ENCODE measurements around the gene SLC15A5. TPM values are rescaled to one million over a fixed set of nuclear protein-coding genes. Genes with fewer than 3 reads are reported as not detected.
A peak's percentile ranks its signal among the peaks of the same experiment; 100 is the strongest.

The SLC15A5 gene
- total RNA-seq, 1 donor from 2014 or later = not detected

DNA sequence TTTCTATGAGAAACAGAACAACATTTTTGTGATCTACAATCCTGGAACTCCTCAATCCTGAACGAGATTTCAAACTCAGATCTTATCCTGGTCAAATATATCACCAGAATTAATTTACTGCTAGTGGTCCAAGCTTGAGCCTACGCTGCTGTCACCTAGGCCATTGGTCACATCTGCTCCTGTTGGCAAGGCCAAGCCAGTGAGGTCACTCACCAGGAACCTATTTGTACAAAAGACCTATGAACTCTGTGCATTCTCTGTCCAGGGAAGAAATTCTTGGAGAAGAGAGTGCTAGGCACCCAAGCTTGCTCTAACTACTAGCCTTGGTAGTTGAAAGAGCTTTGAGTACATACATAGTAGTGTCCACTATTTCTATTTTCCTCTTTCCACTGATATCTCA, 106.1 kb downstream of the SLC15A5 start:
- no peaks in the 10 kb centered on the region for H3K4me1 Mint-ChIP-seq

DNA sequence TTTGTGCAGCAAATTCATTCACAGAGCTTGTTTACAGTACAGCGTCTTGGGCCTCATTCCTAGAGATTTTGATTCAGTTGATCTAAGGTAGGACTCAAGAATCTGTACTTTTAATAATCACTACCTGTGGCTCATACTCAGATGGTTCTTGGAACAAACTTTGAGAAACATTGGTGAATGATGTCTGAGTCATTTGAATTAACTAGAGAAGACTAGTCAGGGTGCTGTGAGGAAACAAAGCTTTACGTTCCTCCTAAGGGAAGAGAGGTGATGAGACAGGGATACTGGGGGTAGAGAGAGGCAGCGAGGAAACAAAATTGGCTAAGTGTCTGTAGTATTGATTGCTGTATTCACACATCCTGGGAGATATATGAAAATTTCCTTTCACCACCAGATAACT, 109.4 kb downstream of the SLC15A5 start:
- Mint-ChIP-seq H3K9me3 (peaks cover 3% of the 10 kb centered on the region), H3K36me3 (ENCODE audit: low read depth) (no peaks in the 10 kb centered on the region), H3K27ac (ENCODE audit: unreplicated experiment) (peak overlapping the region; percentile 6), H3K4me1 (no peaks in the 10 kb centered on the region), H3K4me3 (no peak overlapping the region), H3K27me3 (ENCODE audit: low read depth) (no peaks in the 10 kb centered on the region)
- TF ChIP-seq CTCF (conservative IDR thresholded peaks at IDR 0.05) = no peak
- DNase-seq (ENCODE audit: low read depth, low spot score) = no peak

More for the DNA sequence above, 106.1 kb downstream of the SLC15A5 start:
- TF ChIP-seq CTCF (conservative IDR thresholded peaks at IDR 0.05) = no peak
- Mint-ChIP-seq H3K27ac (ENCODE audit: unreplicated experiment) (no peak overlapping the region), H3K4me3 (no peak overlapping the region), H3K36me3 (ENCODE audit: low read depth) (no peaks in the 10 kb centered on the region), H3K9me3 (peaks cover 3% of the 10 kb centered on the region), H3K27me3 (ENCODE audit: low read depth) (no peaks in the 10 kb centered on the region)
- no peak for DNase-seq (ENCODE audit: low read depth, low spot score)

GRCh38 chr12:16166563-16167470, 110.7 kb downstream of the SLC15A5 start:
- H3K36me3 Mint-ChIP-seq (ENCODE audit: low read depth) = no peaks in the 10 kb centered on the region
- peaks cover 3% of the 10 kb centered on the region for H3K9me3 Mint-ChIP-seq
- no peak for TF ChIP-seq CTCF (conservative IDR thresholded peaks at IDR 0.05)
- no peak for DNase-seq (ENCODE audit: low read depth, low spot score)
- no peak overlapping the region for H3K27ac Mint-ChIP-seq (ENCODE audit: unreplicated experiment)
- H3K4me1 Mint-ChIP-seq = no peaks in the 10 kb centered on the region
- no peak overlapping the region for H3K4me3 Mint-ChIP-seq
- no peaks in the 10 kb centered on the region for H3K27me3 Mint-ChIP-seq (ENCODE audit: low read depth)

DNA sequence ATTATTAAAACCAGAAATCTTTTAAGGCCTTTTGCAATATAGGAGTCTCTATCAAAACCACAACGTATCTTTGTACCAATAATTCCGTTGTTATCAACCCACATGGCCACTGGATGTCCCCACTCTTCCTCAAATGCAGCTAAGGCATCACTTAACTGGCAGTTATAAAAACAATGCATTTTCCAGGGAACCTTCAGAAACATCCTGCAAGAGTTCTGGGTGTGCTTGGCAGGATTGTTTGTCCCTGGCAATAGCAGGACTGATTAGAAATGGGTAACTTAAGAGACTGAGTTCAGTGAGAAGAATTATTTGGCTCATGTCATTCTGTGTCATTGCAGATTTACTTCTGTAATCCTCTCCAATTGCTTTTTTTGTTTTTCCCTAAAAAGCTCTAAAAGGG, 112.0 kb downstream of the SLC15A5 start:
- Mint-ChIP-seq H3K27me3 (ENCODE audit: low read depth) (no peaks in the 10 kb centered on the region), H3K4me3 (no peak overlapping the region), H3K9me3 (peaks cover 3% of the 10 kb centered on the region), H3K36me3 (ENCODE audit: low read depth) (no peaks in the 10 kb centered on the region), H3K4me1 (no peaks in the 10 kb centered on the region), H3K27ac (ENCODE audit: unreplicated experiment) (no peak overlapping the region)
- peak; percentile 84 for TF ChIP-seq CTCF (conservative IDR thresholded peaks at IDR 0.05)
- DNase-seq (ENCODE audit: low read depth, low spot score) = peak; percentile 22

- no peak for DNase-seq (ENCODE audit: low read depth, low spot score)
- no peak for TF ChIP-seq CTCF (conservative IDR thresholded peaks at IDR 0.05)
- Mint-ChIP-seq H3K4me1 (no peaks in the 10 kb centered on the region), H3K9me3 (peaks cover 3% of the 10 kb centered on the region), H3K36me3 (ENCODE audit: low read depth) (no peaks in the 10 kb centered on the region), H3K27ac (ENCODE audit: unreplicated experiment) (no peak overlapping the region), H3K4me3 (no peak overlapping the region), H3K27me3 (ENCODE audit: low read depth) (no peaks in the 10 kb centered on the region)
These were observed 113.6 kb downstream of the SLC15A5 start for GRCh38 chr12:16163901-16164300.
